HEK293 (cell line): ENCODE measurements around the gene HARBI1.
A peak's percentile ranks its signal among the peaks of the same experiment; 100 is the strongest.

Experiments
- CTCF ChIA-PET: fragments of 350-600 bp; formaldehyde crosslinking; extraction: SDS; loops from one replicate; lab custom pipeline; 2021; ENCODE audit warnings: antibody characterized with exemption; lab: Yijun Ruan, JAX
- POLR2A ChIA-PET: fragments of 300-600 bp; formaldehyde crosslinking; extraction: SDS; loops from one replicate; lab custom pipeline; 2020; ENCODE audit warnings: antibody characterized with exemption, inconsistent platforms; lab: Yijun Ruan, JAX
- H3K27ac ChIP-seq: fragments of 200-500 bp; sonication (Bioruptor generic); 2 replicates; pipeline ENCODE4 v1.5.1; 2014; ENCODE audit warnings: low read depth, low read length, control low read depth, inconsistent platforms; ENCODE audit errors: extremely low read depth
- H3K36me3 ChIP-seq, 2 experiments: fragments of 200-500 bp in 1 of 2; sonication (Bioruptor generic) in 1 of 2; 1 replicate in 1 of 2; 2 replicates in 1 of 2; pipeline ENCODE4 v1.5.1; 2014 to 2017; ENCODE audit warnings: inconsistent platforms in 2 of 2, low read length in 2 of 2; ENCODE audit not compliant: control insufficient read depth in 2 of 2, insufficient read depth in 1 of 2
- H3K4me1 ChIP-seq: fragments of 200-500 bp; sonication (Bioruptor generic); 2 replicates; pipeline ENCODE4 v1.5.1; 2014; ENCODE audit warnings: mild to moderate bottlenecking, low read length, inconsistent platforms; ENCODE audit not compliant: control insufficient read depth, insufficient read depth
- H3K4me3 ChIP-seq: 2 replicates; pipeline ENCODE4 v1.5.1; 2011; ENCODE audit warnings: low read depth, mild to moderate bottlenecking, control low read depth, low read length, moderate library complexity
- H3K9me3 ChIP-seq: fragments of 200-500 bp; sonication (Bioruptor generic); 2 replicates; pipeline ENCODE4 v1.5.1; 2014; ENCODE audit warnings: low read depth, low read length, inconsistent platforms; ENCODE audit not compliant: control insufficient read depth, insufficient read depth
- HOXC10 ChIP-seq: sonication (generic); formaldehyde crosslinking; IDR thresholded peaks from 2 replicates; pipeline ENCODE4 v1.8.1; 2023; ENCODE audit warnings: mild to moderate bottlenecking, missing genetic modification reagents
- OSR2 ChIP-seq: fragments of 450-650 bp; formaldehyde crosslinking; IDR thresholded peaks from 2 replicates; pipeline ENCODE4 v1.5.1; 2016; ENCODE audit warnings: missing biosample characterization, missing genetic modification characterization
- RBAK ChIP-seq: fragments of 450-650 bp; formaldehyde crosslinking; IDR thresholded peaks from 2 replicates; pipeline ENCODE4 v1.5.1; 2016; ENCODE audit warnings: missing biosample characterization, missing genetic modification characterization
- TRIM28 ChIP-seq: IDR thresholded peaks from 2 replicates; pipeline ENCODE4 v1.6.1; 2011; ENCODE audit warnings: low read length, control low read depth, borderline replicate concordance
- YY2 ChIP-seq: fragments of 450-650 bp; formaldehyde crosslinking; IDR thresholded peaks from 2 replicates; pipeline ENCODE4 v1.5.1; 2016; ENCODE audit warnings: missing biosample characterization, missing genetic modification characterization
- ZBTB17 ChIP-seq: fragments of 450-650 bp; formaldehyde crosslinking; IDR thresholded peaks from 2 replicates; pipeline ENCODE4 v1.5.1; 2016; ENCODE audit warnings: missing biosample characterization, missing genetic modification characterization
- ZBTB20 ChIP-seq: fragments of 450-650 bp; formaldehyde crosslinking; IDR thresholded peaks from 2 replicates; pipeline ENCODE4 v1.5.1; 2016; ENCODE audit warnings: missing biosample characterization, missing genetic modification characterization
- ZBTB21 ChIP-seq: fragments of 450-650 bp; formaldehyde crosslinking; IDR thresholded peaks from 2 replicates; pipeline ENCODE4 v1.5.1; 2017; ENCODE audit warnings: missing biosample characterization, missing genetic modification characterization
- ZBTB49 ChIP-seq: fragments of 450-650 bp; formaldehyde crosslinking; IDR thresholded peaks from 2 replicates; pipeline ENCODE4 v1.5.1; 2016; ENCODE audit warnings: missing biosample characterization, missing genetic modification characterization, low read depth
- ZFHX2 ChIP-seq: fragments of 450-650 bp; formaldehyde crosslinking; conservative IDR thresholded peaks from 2 replicates; pipeline ENCODE4 v1.5.1; 2016; ENCODE audit warnings: missing biosample characterization, missing genetic modification characterization
- ZNF169 ChIP-seq: fragments of 450-650 bp; formaldehyde crosslinking; IDR thresholded peaks from 2 replicates; pipeline ENCODE4 v1.5.1; 2016; ENCODE audit warnings: missing biosample characterization, missing genetic modification characterization
- ZNF266 ChIP-seq: fragments of 450-650 bp; formaldehyde crosslinking; IDR thresholded peaks from 2 replicates; pipeline ENCODE4 v1.5.1; 2016; ENCODE audit warnings: missing biosample characterization, missing genetic modification characterization, low read depth
- ZNF341 ChIP-seq: fragments of 450-650 bp; formaldehyde crosslinking; IDR thresholded peaks from 2 replicates; pipeline ENCODE4; 2016; ENCODE audit warnings: low read depth, missing biosample characterization, missing genetic modification characterization
- ZNF362 ChIP-seq: fragments of 450-650 bp; formaldehyde crosslinking; IDR thresholded peaks from 2 replicates; pipeline ENCODE4 v1.5.1; 2016; ENCODE audit warnings: missing biosample characterization, missing genetic modification characterization
- ZNF404 ChIP-seq: fragments of 450-650 bp; formaldehyde crosslinking; IDR thresholded peaks from 2 replicates; pipeline ENCODE4 v1.5.1; 2017; ENCODE audit warnings: missing biosample characterization, missing genetic modification characterization
- ZNF510 ChIP-seq: fragments of 450-650 bp; formaldehyde crosslinking; IDR thresholded peaks from 2 replicates; pipeline ENCODE4 v1.5.1; 2018; ENCODE audit warnings: mild to moderate bottlenecking, missing genetic modification characterization, missing biosample characterization; ENCODE audit not compliant: insufficient replicate concordance
- ZNF544 ChIP-seq: fragments of 450-650 bp; formaldehyde crosslinking; IDR thresholded peaks from 2 replicates; pipeline ENCODE4 v1.5.0; 2017; ENCODE audit warnings: missing biosample characterization, missing genetic modification characterization
- ZNF555 ChIP-seq: fragments of 450-650 bp; formaldehyde crosslinking; conservative IDR thresholded peaks from 2 replicates; pipeline ENCODE4 v1.5.1; 2017; ENCODE audit warnings: missing biosample characterization, mild to moderate bottlenecking, missing genetic modification characterization, inconsistent platforms
- ZNF560 ChIP-seq: fragments of 450-650 bp; formaldehyde crosslinking; IDR thresholded peaks from 2 replicates; pipeline ENCODE4 v1.5.1; 2017; ENCODE audit warnings: missing biosample characterization, missing genetic modification characterization, borderline replicate concordance
- ZNF580 ChIP-seq: fragments of 450-650 bp; formaldehyde crosslinking; IDR thresholded peaks from 2 replicates; pipeline ENCODE4 v1.5.1; 2016; ENCODE audit warnings: missing biosample characterization, missing genetic modification characterization
- ZNF610 ChIP-seq: fragments of 450-650 bp; formaldehyde crosslinking; IDR thresholded peaks from 2 replicates; pipeline ENCODE4 v1.5.1; 2016; ENCODE audit warnings: missing biosample characterization, missing genetic modification characterization, borderline replicate concordance
- ZNF629 ChIP-seq: fragments of 450-650 bp; formaldehyde crosslinking; IDR thresholded peaks from 2 replicates; pipeline ENCODE4 v1.5.1; 2017; ENCODE audit warnings: missing biosample characterization, missing genetic modification characterization
- ZNF664 ChIP-seq: fragments of 450-650 bp; formaldehyde crosslinking; IDR thresholded peaks from 2 replicates; pipeline ENCODE4 v1.5.1; 2016; ENCODE audit warnings: missing biosample characterization, missing genetic modification characterization
- ZNF791 ChIP-seq: fragments of 450-650 bp; formaldehyde crosslinking; IDR thresholded peaks from 2 replicates; pipeline ENCODE4 v1.5.1; 2016; ENCODE audit warnings: missing biosample characterization, missing genetic modification characterization
- ZNF792 ChIP-seq: fragments of 450-650 bp; formaldehyde crosslinking; IDR thresholded peaks from 2 replicates; pipeline ENCODE4 v1.5.1; 2016; ENCODE audit warnings: missing biosample characterization, missing genetic modification characterization
- TF ChIP-seq, protein P1 (sequence below): IDR thresholded peaks from 2 replicates; pipeline ENCODE4 v1.6.1; 2011; ENCODE audit warnings: mild to moderate bottlenecking, low read depth, low read length, borderline replicate concordance
- TF ChIP-seq, protein P2 (sequence below): fragments of 450-650 bp; formaldehyde crosslinking; IDR thresholded peaks from 2 replicates; pipeline ENCODE4 v1.5.1; 2017; ENCODE audit warnings: missing biosample characterization, missing genetic modification characterization
- TF ChIP-seq, protein P3 (sequence below): fragments of 450-650 bp; formaldehyde crosslinking; IDR thresholded peaks from 2 replicates; pipeline ENCODE4 v1.5.1; 2017; ENCODE audit warnings: missing biosample characterization, missing genetic modification characterization

HARBI1 gene

GRCh38 chr11:46590740-46591605, 26.1 kb downstream of the HARBI1 start (continued):
- TF ChIP-seq YY2 (tag by site-specific recombination) (no peak), ZNF560 (tag by site-specific recombination) (no peak), ZNF629 (tag by site-specific recombination) (0 out of 2 replicates have a peak, but pooled peaks have one; percentile 23), ZBTB17 (peak; percentile 44; the same call in 1 of the 2 replicates), ZNF791 (tag by site-specific recombination) (no peak), ZNF580 (tag by site-specific recombination) (no peak), ZNF362 (tag by site-specific recombination) (peak; percentile 35; the same call in 1 of the 2 replicates)
- TF ChIP-seq, protein P1, sequence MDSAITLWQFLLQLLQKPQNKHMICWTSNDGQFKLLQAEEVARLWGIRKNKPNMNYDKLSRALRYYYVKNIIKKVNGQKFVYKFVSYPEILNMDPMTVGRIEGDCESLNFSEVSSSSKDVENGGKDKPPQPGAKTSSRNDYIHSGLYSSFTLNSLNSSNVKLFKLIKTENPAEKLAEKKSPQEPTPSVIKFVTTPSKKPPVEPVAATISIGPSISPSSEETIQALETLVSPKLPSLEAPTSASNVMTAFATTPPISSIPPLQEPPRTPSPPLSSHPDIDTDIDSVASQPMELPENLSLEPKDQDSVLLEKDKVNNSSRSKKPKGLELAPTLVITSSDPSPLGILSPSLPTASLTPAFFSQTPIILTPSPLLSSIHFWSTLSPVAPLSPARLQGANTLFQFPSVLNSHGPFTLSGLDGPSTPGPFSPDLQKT, result no peak

GRCh38 chr11:46588915-46589314, 28.1 kb downstream of the HARBI1 start:
- Histone ChIP-seq H3K9me3 (no peaks in the 10 kb centered on the region), H3K27ac (no peak overlapping the region), H3K4me3 (no peak overlapping the region), H3K4me1 (peaks cover 6% of the 10 kb centered on the region; the same call in 1 of the 2 replicates), H3K36me3 (no peaks in the 10 kb centered on the region)
- ChIA-PET POLR2A (no interaction called here), CTCF (no interaction called here)
- TF ChIP-seq ZBTB21 (no peak), RBAK (tag by site-specific recombination) (no peak), TRIM28 (no peak), ZNF544 (tag by site-specific recombination) (no peak), ZBTB49 (tag by site-specific recombination) (no peak), ZNF266 (tag by site-specific recombination) (no peak), ZNF341 (tag by site-specific recombination) (no peak), ZNF664 (tag by site-specific recombination) (peak; percentile 80), ZNF610 (no peak), ZNF404 (tag by site-specific recombination) (no peak), HOXC10 (CRISPR knock-in tag) (no peak), ZFHX2 (tag by site-specific recombination) (no peak), ZNF510 (tag by site-specific recombination) (no peak), ZNF792 (no peak), ZNF629 (tag by site-specific recombination) (no peak), ZNF555 (tag by site-specific recombination) (no peak), ZBTB20 (tag by site-specific recombination) (no peak), ZNF169 (tag by site-specific recombination) (no peak), OSR2 (tag by site-specific recombination) (peak; percentile 63)
- TF ChIP-seq, protein P2, sequence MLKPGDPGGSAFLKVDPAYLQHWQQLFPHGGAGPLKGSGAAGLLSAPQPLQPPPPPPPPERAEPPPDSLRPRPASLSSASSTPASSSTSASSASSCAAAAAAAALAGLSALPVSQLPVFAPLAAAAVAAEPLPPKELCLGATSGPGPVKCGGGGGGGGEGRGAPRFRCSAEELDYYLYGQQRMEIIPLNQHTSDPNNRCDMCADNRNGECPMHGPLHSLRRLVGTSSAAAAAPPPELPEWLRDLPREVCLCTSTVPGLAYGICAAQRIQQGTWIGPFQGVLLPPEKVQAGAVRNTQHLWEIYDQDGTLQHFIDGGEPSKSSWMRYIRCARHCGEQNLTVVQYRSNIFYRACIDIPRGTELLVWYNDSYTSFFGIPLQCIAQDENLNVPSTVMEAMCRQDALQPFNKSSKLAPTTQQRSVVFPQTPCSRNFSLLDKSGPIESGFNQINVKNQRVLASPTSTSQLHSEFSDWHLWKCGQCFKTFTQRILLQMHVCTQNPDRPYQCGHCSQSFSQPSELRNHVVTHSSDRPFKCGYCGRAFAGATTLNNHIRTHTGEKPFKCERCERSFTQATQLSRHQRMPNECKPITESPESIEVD (tag by site-specific recombination), result peak; percentile 60; the same call in 1 of the 2 replicates
- TF ChIP-seq, protein P3, sequence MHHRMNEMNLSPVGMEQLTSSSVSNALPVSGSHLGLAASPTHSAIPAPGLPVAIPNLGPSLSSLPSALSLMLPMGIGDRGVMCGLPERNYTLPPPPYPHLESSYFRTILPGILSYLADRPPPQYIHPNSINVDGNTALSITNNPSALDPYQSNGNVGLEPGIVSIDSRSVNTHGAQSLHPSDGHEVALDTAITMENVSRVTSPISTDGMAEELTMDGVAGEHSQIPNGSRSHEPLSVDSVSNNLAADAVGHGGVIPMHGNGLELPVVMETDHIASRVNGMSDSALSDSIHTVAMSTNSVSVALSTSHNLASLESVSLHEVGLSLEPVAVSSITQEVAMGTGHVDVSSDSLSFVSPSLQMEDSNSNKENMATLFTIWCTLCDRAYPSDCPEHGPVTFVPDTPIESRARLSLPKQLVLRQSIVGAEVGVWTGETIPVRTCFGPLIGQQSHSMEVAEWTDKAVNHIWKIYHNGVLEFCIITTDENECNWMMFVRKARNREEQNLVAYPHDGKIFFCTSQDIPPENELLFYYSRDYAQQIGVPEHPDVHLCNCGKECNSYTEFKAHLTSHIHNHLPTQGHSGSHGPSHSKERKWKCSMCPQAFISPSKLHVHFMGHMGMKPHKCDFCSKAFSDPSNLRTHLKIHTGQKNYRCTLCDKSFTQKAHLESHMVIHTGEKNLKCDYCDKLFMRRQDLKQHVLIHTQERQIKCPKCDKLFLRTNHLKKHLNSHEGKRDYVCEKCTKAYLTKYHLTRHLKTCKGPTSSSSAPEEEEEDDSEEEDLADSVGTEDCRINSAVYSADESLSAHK, result 0 out of 2 replicates have a peak, but pooled peaks have one; percentile 10
